ENCODE results near the gene LAMP5. TPM values are rescaled to one million over a fixed set of nuclear protein-coding genes. Genes with fewer than 3 reads are reported as not detected.

Gene LAMP5
- polyA plus RNA-seq, 1 donor (not counting 4 experiments of a cell fraction or from before 2014, with no cell fraction given) = not detected

- Histone ChIP-seq H3K79me2 (ENCODE audit: control insufficient read depth, insufficient read depth, low read length) (no peaks in the 10 kb centered on the region), H2AFZ (ENCODE audit: control insufficient read depth, low read length) (no peak overlapping the region), H4K20me1 (ENCODE audit: control insufficient read depth, extremely low read depth, insufficient read depth, low read length) (no peaks in the 10 kb centered on the region), H3K4me3 (ENCODE audit: control insufficient read depth in 2 of 3, extremely low read depth in 1 of 3, insufficient read depth in 2 of 3, low read depth in 1 of 3, low read length in 3 of 3) (no peak overlapping the region), H3K36me3 (ENCODE audit: control insufficient read depth in 2 of 2, extremely low read depth in 1 of 2, insufficient read depth in 2 of 2, low read length in 2 of 2) (no peaks in the 10 kb centered on the region), H3K9ac (ENCODE audit: control insufficient read depth, extremely low read depth, insufficient read depth, low read length) (no peak overlapping the region), H3K4me1 (ENCODE audit: control insufficient read depth, extremely low read depth, insufficient read depth, low read length) (no peaks in the 10 kb centered on the region), H3K27ac (ENCODE audit: control insufficient read depth, insufficient read depth, low read length) (no peak overlapping the region), H3K27me3 (ENCODE audit: control insufficient read depth, extremely low read depth, insufficient read depth, low read length) (no peaks in the 10 kb centered on the region), H3K9me3 (ENCODE audit: control insufficient read depth, low read depth, low read length) (no peaks in the 10 kb centered on the region), H3K9me1 (ENCODE audit: control insufficient read depth, extremely low read depth, insufficient read depth, low read length) (no peaks in the 10 kb centered on the region), H3K4me2 (ENCODE audit: control insufficient read depth, extremely low read depth, insufficient read depth, low read depth, low read length) (no peak overlapping the region)
- FAIRE-seq = no peak
- dilution Hi-C loops (cut with MboI; ENCODE audit: extremely low pct_ligation_motif_present, low sequenced_read_pairs) = no loop called here
- TF ChIP-seq CTCF (optimal IDR thresholded peaks at IDR 0.05 in 1 of 3, IDR thresholded peaks at IDR 0.05 in 1 of 3, conservative IDR thresholded peaks at IDR 0.05 in 1 of 3; ENCODE audit: extremely low read depth in 1 of 3, insufficient read depth in 2 of 3, low read length in 3 of 3) (no peak), EZH2 (IDR thresholded peaks at IDR 0.05; ENCODE audit: low read length) (no peak)
- DNase-seq (ENCODE audit: low read depth, low spot score) = no peak
Measured at GRCh38 chr20:9550871-9551270, 36.5 kb downstream of the LAMP5 start.

DNA sequence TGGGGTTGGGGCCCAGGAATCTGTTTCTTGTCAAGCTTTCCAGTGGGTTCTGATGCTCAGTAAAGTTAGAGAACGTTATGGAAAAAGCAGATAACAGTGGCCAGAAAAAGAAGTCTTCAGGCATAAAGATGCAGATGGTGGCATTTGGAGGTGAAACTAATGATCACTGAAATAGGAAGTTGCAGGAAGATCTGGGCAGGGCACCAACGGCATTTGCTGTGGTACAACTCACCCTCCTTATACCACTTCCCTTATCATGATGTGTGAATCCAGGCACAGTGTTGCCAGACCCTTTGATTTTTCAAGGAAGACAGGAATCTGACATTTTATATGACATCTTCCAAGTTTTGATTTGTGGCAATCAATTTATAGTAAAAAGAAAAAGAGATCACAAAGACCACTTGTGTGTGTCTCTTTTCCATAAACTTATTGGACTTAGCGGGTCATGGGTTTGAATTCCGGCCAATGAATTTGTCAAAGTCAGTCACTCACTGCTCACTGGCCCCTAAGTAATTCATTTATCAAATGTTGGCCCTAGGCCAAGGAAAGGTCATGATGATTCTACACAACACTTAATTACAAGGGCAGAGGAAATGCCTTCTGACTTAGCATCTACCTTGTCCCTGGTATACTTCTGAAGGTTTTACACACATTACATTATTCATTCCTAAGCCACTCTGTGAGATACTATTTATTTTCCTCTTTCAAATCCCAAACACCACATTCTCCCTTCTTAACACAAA, 37.6 kb downstream of the LAMP5 start:
- TF ChIP-seq CTCF (optimal IDR thresholded peaks at IDR 0.05 in 1 of 3, IDR thresholded peaks at IDR 0.05 in 1 of 3, conservative IDR thresholded peaks at IDR 0.05 in 1 of 3; ENCODE audit: extremely low read depth in 1 of 3, insufficient read depth in 2 of 3, low read length in 3 of 3) (no peak), EZH2 (IDR thresholded peaks at IDR 0.05; ENCODE audit: low read length) (no peak)
- Histone ChIP-seq H2AFZ (ENCODE audit: control insufficient read depth, low read length) (no peak overlapping the region), H3K36me3 (ENCODE audit: control insufficient read depth in 2 of 2, extremely low read depth in 1 of 2, insufficient read depth in 2 of 2, low read length in 2 of 2) (no peaks in the 10 kb centered on the region), H4K20me1 (ENCODE audit: control insufficient read depth, extremely low read depth, insufficient read depth, low read length) (no peaks in the 10 kb centered on the region), H3K4me3 (ENCODE audit: control insufficient read depth in 2 of 3, extremely low read depth in 1 of 3, insufficient read depth in 2 of 3, low read depth in 1 of 3, low read length in 3 of 3) (no peak overlapping the region), H3K9ac (ENCODE audit: control insufficient read depth, extremely low read depth, insufficient read depth, low read length) (no peak overlapping the region), H3K27me3 (ENCODE audit: control insufficient read depth, extremely low read depth, insufficient read depth, low read length) (no peaks in the 10 kb centered on the region), H3K27ac (ENCODE audit: control insufficient read depth, insufficient read depth, low read length) (no peak overlapping the region), H3K9me3 (ENCODE audit: control insufficient read depth, low read depth, low read length) (no peaks in the 10 kb centered on the region), H3K79me2 (ENCODE audit: control insufficient read depth, insufficient read depth, low read length) (no peaks in the 10 kb centered on the region), H3K4me2 (ENCODE audit: control insufficient read depth, extremely low read depth, insufficient read depth, low read depth, low read length) (no peak overlapping the region), H3K4me1 (ENCODE audit: control insufficient read depth, extremely low read depth, insufficient read depth, low read length) (no peaks in the 10 kb centered on the region), H3K9me1 (ENCODE audit: control insufficient read depth, extremely low read depth, insufficient read depth, low read length) (no peaks in the 10 kb centered on the region)
- FAIRE-seq = no peak
- dilution Hi-C loops (cut with MboI; ENCODE audit: extremely low pct_ligation_motif_present, low sequenced_read_pairs) = no loop called here
- DNase-seq (ENCODE audit: low read depth, low spot score) = no peak
